HepG2 (cell line): ENCODE data around the gene HDGFL1. TPM values are rescaled to one million over a fixed set of nuclear protein-coding genes. Genes with fewer than 3 reads are reported as not detected.

ENCODE experiments used
- ATAC-seq: fragments of 200-7000 bp; cut with Tn5 transposase; 3 replicates; pipeline ENCODE4 v1.9.1; 2020; ENCODE audit warnings: mild to moderate bottlenecking, moderate library complexity
- BruUV-seq: library from RNA; stranded (reverse); fragments of 400-500 nt; replicated peaks from 2 replicates; lab custom pipeline; 2021; lab: Mats Ljungman, UMichigan
- CTCF ChIA-PET: fragments of 300-600 bp; formaldehyde crosslinking; extraction: SDS; loops from one replicate; lab custom pipeline; 2021; ENCODE audit warnings: low total read pairs, inconsistent platforms, low intra/inter-chr PET ratio; lab: Yijun Ruan, JAX
- POLR2A ChIA-PET: fragments of 350-600 bp; sonication (Branson Sonifier 250); formaldehyde crosslinking; loops from one replicate; lab custom pipeline; 2020; ENCODE audit warnings: antibody characterized with exemption, inconsistent platforms; lab: Yijun Ruan, JAX
- DNase-seq: peaks from one replicate; pipeline ENCODE4 v3.0.0-alpha.2; 2015; ENCODE audit warnings: low spot score
- FAIRE-seq: peaks from 3 replicates; lab custom pipeline; 2011; peaks lifted over from hg19 to GRCh38; lab: Jason Lieb, UNC
- H2AFZ ChIP-seq: one replicate; pipeline ENCODE4 v1.6.1; 2011; ENCODE audit warnings: low read length, inconsistent platforms
- H3K27ac ChIP-seq: fragments of 300-600 bp; 3 replicates; pipeline ENCODE4 v1.8.0; 2011; ENCODE audit warnings: mixed run types, mild to moderate bottlenecking, mixed read lengths, low read length, inconsistent platforms; ENCODE audit not compliant: insufficient read depth; ENCODE audit errors: extremely low read length
- H3K27me3 ChIP-seq, 2 experiments: fragments of 200-600 bp in 1 of 2; 2 replicates in 1 of 2; 3 replicates in 1 of 2; pipeline versions ENCODE4 v1.6.0 to v1.8.0; 2011; ENCODE audit warnings: low read length in 2 of 2, mild to moderate bottlenecking in 2 of 2, moderate library complexity in 2 of 2, inconsistent platforms in 1 of 2; ENCODE audit not compliant: insufficient read depth in 2 of 2, control insufficient read depth in 1 of 2
- H3K36me3 ChIP-seq, 2 experiments: fragments of 200-600 bp in 1 of 2; replicated peaks in 1 of 2; 2 replicates in 1 of 2; 3 replicates in 1 of 2; pipeline versions ENCODE4 v1.5.1 to v1.8.0; 2011; ENCODE audit warnings: low read length in 2 of 2, inconsistent platforms in 1 of 2; ENCODE audit not compliant: insufficient read depth in 2 of 2, control insufficient read depth in 1 of 2
- H3K4me1 ChIP-seq: 2 replicates; pipeline ENCODE4 v1.5.1; 2012; ENCODE audit warnings: low read length, inconsistent platforms; ENCODE audit not compliant: insufficient read depth
- H3K4me2 ChIP-seq: 2 replicates; pipeline ENCODE4 v1.6.0; 2011; ENCODE audit warnings: low read depth, low read length, inconsistent platforms
- H3K4me3 ChIP-seq, 3 experiments: fragments of 200-600 bp in 1 of 3; sonication (generic), shearing (Covaris generic) in 1 of 3; replicated peaks in 1 of 3; 2 replicates each; pipeline ENCODE4 v1.5.1; 2011 to 2016; ENCODE audit warnings: low read length in 3 of 3, inconsistent platforms in 2 of 3, low read depth in 2 of 3, mild to moderate bottlenecking in 2 of 3, control low read depth in 1 of 3, mixed read lengths in 1 of 3; ENCODE audit not compliant: insufficient read depth in 1 of 3
- H3K79me2 ChIP-seq: one replicate; pipeline ENCODE4 v1.6.1; 2011; ENCODE audit warnings: low read length, inconsistent platforms; ENCODE audit not compliant: insufficient read depth
- H3K9ac ChIP-seq: 2 replicates; pipeline ENCODE4 v1.6.0; 2011; ENCODE audit warnings: mild to moderate bottlenecking, low read depth, low read length, inconsistent platforms; ENCODE audit not compliant: insufficient read depth
- H3K9me3 ChIP-seq: 2 replicates; pipeline ENCODE4 v1.5.1; 2012; ENCODE audit warnings: mild to moderate bottlenecking, low read length
- H4K20me1 ChIP-seq: 2 replicates; pipeline ENCODE4 v1.6.0; 2011; ENCODE audit warnings: inconsistent platforms, mild to moderate bottlenecking, low read length, moderate library complexity; ENCODE audit not compliant: insufficient read depth
- CENPX ChIP-seq: sonication (generic); formaldehyde crosslinking; IDR thresholded peaks from 2 replicates; pipeline ENCODE4 v1.9.0; 2021; ENCODE audit warnings: mild to moderate bottlenecking, missing genetic modification reagents, moderate library complexity
- ESRRA ChIP-seq: sonication (generic); formaldehyde crosslinking; IDR thresholded peaks from 2 replicates; pipeline ENCODE4 v1.5.1; 2020; ENCODE audit warnings: mild to moderate bottlenecking, low read depth, missing genetic modification reagents
- HNRNPL ChIP-seq: fragments of 200-400 bp; formaldehyde crosslinking; IDR thresholded peaks from 2 replicates; pipeline ENCODE4 v1.6.1; 2017; ENCODE audit warnings: mild to moderate bottlenecking, low read depth, low read length
- MIER2 ChIP-seq: IDR thresholded peaks from 2 replicates; pipeline ENCODE4 v1.6.1; 2016; ENCODE audit warnings: missing biosample characterization, missing genetic modification reagents
- SRF ChIP-seq: IDR thresholded peaks from 2 replicates; pipeline ENCODE4 v1.6.1; 2011; ENCODE audit warnings: mild to moderate bottlenecking, low read depth, low read length, moderate library complexity
- ZBTB46 ChIP-seq: sonication (generic); formaldehyde crosslinking; IDR thresholded peaks from 2 replicates; pipeline ENCODE4 v1.4.0; 2020; ENCODE audit warnings: mild to moderate bottlenecking, missing genetic modification reagents, borderline replicate concordance
- ZFP91 ChIP-seq: sonication (generic); formaldehyde crosslinking; IDR thresholded peaks from 2 replicates; pipeline ENCODE4 v1.9.0; 2022; ENCODE audit warnings: missing genetic modification reagents, mild to moderate bottlenecking, borderline replicate concordance
- ZNF619 ChIP-seq: sonication (generic); formaldehyde crosslinking; IDR thresholded peaks from 2 replicates; pipeline ENCODE4 v1.4.0; 2020; ENCODE audit warnings: mild to moderate bottlenecking, missing genetic modification reagents
- ZNF639 ChIP-seq: conservative IDR thresholded peaks from 2 replicates; pipeline ENCODE4 v1.6.1; 2018; ENCODE audit warnings: missing genetic modification reagents
- ZNF772 ChIP-seq: sonication (generic); formaldehyde crosslinking; IDR thresholded peaks from 2 replicates; pipeline ENCODE4 v1.5.0; 2020; ENCODE audit warnings: mild to moderate bottlenecking, missing genetic modification reagents
- WGBS: methylation state at CpG from one replicate; pipeline ENCODE4 v1.1.6; 2017; ENCODE audit warnings: low lambda C conversion rate; 5-methylcytosine and 5-hydroxymethylcytosine counted together
- in situ Hi-C: cut with HindIII; loops from 2 replicates; pipeline ENCODE4 v1.10.0; 2017; ENCODE audit warnings: low pct_unique_long_range_greater_than_20kb; ENCODE audit not compliant: extremely low pct_ligation_motif_present
- intact Hi-C: fragments of 100-400 bp; cut with micrococcal nuclease; formaldehyde crosslinking; loops from one replicate; pipeline ENCODE4 v1.10.0; 2022; ENCODE audit not compliant: unreplicated experiment
- polyA plus RNA-seq, 8 experiments: library from polyadenylated mRNA; depleted of rRNA in 3 of 8; stranded (reverse) in 7 of 8; unstranded in 1 of 8; fragments of >200 nt; fragmentation: Illumina TruSeq in 4 of 8; extraction: Trizol in 4 of 8; gene quantifications; 2 replicates each; pipeline versions ENCODE4 v1.2.1 to v1.2.3, GENCODE V29; 2011 to 2016; ENCODE audit warnings: low read depth in 4 of 8, missing spikeins in 1 of 8, mixed read lengths in 1 of 8; ENCODE audit not compliant: insufficient read depth in 1 of 8
- total RNA-seq, 5 experiments: library from RNA; depleted of rRNA; stranded (reverse); fragments of >200 nt; fragmentation: Illumina TruSeq; extraction: Trizol; gene quantifications; 2 replicates each; pipeline ENCODE4 v1.2.3, GENCODE V29; 2016; ENCODE audit warnings: low read depth in 1 of 5
- TF ChIP-seq, protein P1 (sequence below): sonication (generic); formaldehyde crosslinking; IDR thresholded peaks from 2 replicates; pipeline ENCODE4 v1.4.0; 2020; ENCODE audit warnings: missing genetic modification reagents
- TF ChIP-seq, protein P2 (sequence below): sonication (generic); formaldehyde crosslinking; IDR thresholded peaks from 2 replicates; pipeline ENCODE4 v1.4.0; 2020; ENCODE audit warnings: missing genetic modification reagents
- TF ChIP-seq, protein P3 (sequence below): sonication (generic); formaldehyde crosslinking; IDR thresholded peaks from 2 replicates; pipeline ENCODE4 v1.4.0; 2020; ENCODE audit warnings: missing genetic modification reagents, mild to moderate bottlenecking, borderline replicate concordance

Gene HDGFL1
- total and polyA plus RNA-seq, 2 of the 13 experiments (the other 11 are each of a cell fraction or from before 2014, with no cell fraction given), result not detected

DNA sequence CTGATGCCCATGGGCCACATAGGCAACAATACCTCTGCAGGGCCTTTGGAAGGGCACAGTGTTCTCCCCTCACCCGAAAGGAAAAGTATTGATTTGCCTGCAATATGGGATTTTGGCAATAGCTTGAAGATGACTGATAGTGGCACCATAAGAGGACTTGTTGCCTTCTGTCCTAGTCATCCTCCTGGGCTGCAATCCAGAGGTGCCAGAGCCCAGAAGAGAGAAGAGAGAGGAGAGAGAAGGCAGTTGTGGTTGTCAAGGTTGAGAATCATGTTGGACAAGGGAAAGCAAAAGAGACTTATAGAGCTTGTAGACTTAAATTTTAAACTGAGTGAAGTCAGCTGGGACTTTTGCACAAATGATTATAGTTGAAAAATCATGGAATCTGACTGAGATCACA is 14.6 kb downstream of the HDGFL1 start:
- POLR2A ChIA-PET, result no interaction called here
- no peak overlapping the region for H3K27ac ChIP-seq
- BruUV-seq, result no TSS peak
- FAIRE-seq (no peak), ATAC-seq (no peak), DNase-seq (no peak)
- CTCF ChIA-PET, result no interaction called here
- H4K20me1 ChIP-seq, result no peaks in the 10 kb centered on the region
- in situ Hi-C loops, result no loop called here
- H3K27me3 ChIP-seq, result no peaks in the 10 kb centered on the region
- 0% methylated on average over 1 of the region's 1 CpG for WGBS
- H3K4me2 ChIP-seq, result no peak overlapping the region
- H2AFZ ChIP-seq, result no peak overlapping the region
- no peaks in the 10 kb centered on the region for H3K36me3 ChIP-seq
- no peak overlapping the region for H3K4me3 ChIP-seq
- no peaks in the 10 kb centered on the region for H3K79me2 ChIP-seq
- no peaks in the 10 kb centered on the region for H3K4me1 ChIP-seq
- TF ChIP-seq ZBTB46 (CRISPR knock-in tag) (no peak), ESRRA (CRISPR knock-in tag) (no peak), ZNF772 (CRISPR knock-in tag) (no peak), MIER2 (CRISPR knock-in tag) (no peak), ZNF639 (CRISPR knock-in tag) (no peak), CENPX (CRISPR knock-in tag) (no peak), SRF (no peak), ZNF619 (no peak), HNRNPL (no peak), ZFP91 (CRISPR knock-in tag) (no peak)
- TF ChIP-seq, protein P1, sequence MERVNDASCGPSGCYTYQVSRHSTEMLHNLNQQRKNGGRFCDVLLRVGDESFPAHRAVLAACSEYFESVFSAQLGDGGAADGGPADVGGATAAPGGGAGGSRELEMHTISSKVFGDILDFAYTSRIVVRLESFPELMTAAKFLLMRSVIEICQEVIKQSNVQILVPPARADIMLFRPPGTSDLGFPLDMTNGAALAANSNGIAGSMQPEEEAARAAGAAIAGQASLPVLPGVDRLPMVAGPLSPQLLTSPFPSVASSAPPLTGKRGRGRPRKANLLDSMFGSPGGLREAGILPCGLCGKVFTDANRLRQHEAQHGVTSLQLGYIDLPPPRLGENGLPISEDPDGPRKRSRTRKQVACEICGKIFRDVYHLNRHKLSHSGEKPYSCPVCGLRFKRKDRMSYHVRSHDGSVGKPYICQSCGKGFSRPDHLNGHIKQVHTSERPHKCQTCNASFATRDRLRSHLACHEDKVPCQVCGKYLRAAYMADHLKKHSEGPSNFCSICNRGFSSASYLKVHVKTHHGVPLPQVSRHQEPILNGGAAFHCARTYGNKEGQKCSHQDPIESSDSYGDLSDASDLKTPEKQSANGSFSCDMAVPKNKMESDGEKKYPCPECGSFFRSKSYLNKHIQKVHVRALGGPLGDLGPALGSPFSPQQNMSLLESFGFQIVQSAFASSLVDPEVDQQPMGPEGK, result no peak
- TF ChIP-seq, protein P2, sequence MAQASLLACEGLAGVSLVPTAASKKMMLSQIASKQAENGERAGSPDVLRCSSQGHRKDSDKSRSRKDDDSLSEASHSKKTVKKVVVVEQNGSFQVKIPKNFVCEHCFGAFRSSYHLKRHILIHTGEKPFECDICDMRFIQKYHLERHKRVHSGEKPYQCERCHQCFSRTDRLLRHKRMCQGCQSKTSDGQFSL (CRISPR knock-in tag), result no peak
- TF ChIP-seq, protein P3, sequence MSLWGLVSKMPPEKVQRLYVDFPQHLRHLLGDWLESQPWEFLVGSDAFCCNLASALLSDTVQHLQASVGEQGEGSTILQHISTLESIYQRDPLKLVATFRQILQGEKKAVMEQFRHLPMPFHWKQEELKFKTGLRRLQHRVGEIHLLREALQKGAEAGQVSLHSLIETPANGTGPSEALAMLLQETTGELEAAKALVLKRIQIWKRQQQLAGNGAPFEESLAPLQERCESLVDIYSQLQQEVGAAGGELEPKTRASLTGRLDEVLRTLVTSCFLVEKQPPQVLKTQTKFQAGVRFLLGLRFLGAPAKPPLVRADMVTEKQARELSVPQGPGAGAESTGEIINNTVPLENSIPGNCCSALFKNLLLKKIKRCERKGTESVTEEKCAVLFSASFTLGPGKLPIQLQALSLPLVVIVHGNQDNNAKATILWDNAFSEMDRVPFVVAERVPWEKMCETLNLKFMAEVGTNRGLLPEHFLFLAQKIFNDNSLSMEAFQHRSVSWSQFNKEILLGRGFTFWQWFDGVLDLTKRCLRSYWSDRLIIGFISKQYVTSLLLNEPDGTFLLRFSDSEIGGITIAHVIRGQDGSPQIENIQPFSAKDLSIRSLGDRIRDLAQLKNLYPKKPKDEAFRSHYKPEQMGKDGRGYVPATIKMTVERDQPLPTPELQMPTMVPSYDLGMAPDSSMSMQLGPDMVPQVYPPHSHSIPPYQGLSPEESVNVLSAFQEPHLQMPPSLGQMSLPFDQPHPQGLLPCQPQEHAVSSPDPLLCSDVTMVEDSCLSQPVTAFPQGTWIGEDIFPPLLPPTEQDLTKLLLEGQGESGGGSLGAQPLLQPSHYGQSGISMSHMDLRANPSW (CRISPR knock-in tag), result no peak
- H3K9me3 ChIP-seq, result peaks cover 63% of the 10 kb centered on the region
- no peak overlapping the region for H3K9ac ChIP-seq
- intact Hi-C loops, result no loop called here
